GM12878 (cell line): ENCODE measurements around the gene LYPD5. TPM values are rescaled to one million over a fixed set of nuclear protein-coding genes. Genes with fewer than 3 reads are reported as not detected.

Source experiments
- BACH1 ChIP-seq: fragments of 450-650 bp; IDR thresholded peaks from 2 replicates; pipeline ENCODE4 v1.6.1; 2017; ENCODE audit warnings: mild to moderate bottlenecking, borderline replicate concordance
- CTCF ChIP-seq, 3 experiments: IDR thresholded peaks in 2 of 3; conservative IDR thresholded peaks in 1 of 3; 2 replicates each; pipeline ENCODE4 v1.5.1; 2011; ENCODE audit warnings: low read depth in 3 of 3, low read length in 3 of 3, mild to moderate bottlenecking in 3 of 3, control low read depth in 2 of 3, moderate library complexity in 2 of 3, inconsistent platforms in 1 of 3, mixed read lengths in 1 of 3; ENCODE audit not compliant: control insufficient read depth in 2 of 3, insufficient read depth in 1 of 3; ENCODE audit errors: extremely low read depth in 1 of 3
- NKRF ChIP-seq: fragments of 450-650 bp; conservative IDR thresholded peaks from 2 replicates; pipeline ENCODE4 v1.6.1; 2017; ENCODE audit warnings: mild to moderate bottlenecking, moderate library complexity
- SIN3A ChIP-seq: IDR thresholded peaks from 2 replicates; pipeline ENCODE4 v1.6.1; 2012; ENCODE audit warnings: low read depth, low read length, improper control_type of control experiment
- YY1 ChIP-seq: IDR thresholded peaks from 2 replicates; pipeline ENCODE4 v1.6.1; 2011; ENCODE audit warnings: low read depth, mild to moderate bottlenecking, low read length
- ZNF592 ChIP-seq: fragments of 450-650 bp; IDR thresholded peaks from 2 replicates; pipeline ENCODE4 v1.6.1; 2017; ENCODE audit warnings: mild to moderate bottlenecking, moderate library complexity
- polyA plus RNA-seq, 11 experiments: library from polyadenylated mRNA; depleted of rRNA in 4 of 11; unstranded in 6 of 11; stranded (reverse) in 5 of 11; fragments of >200 nt; fragmentation: Nextera tagmentation in 4 of 11; fragmentation: Illumina TruSeq in 1 of 11; extraction: Ambion mirVana in 4 of 11; extraction: Trizol in 1 of 11; gene quantifications; 1 replicate in 1 of 11; 2 replicates in 10 of 11; pipeline versions ENCODE4 v1.2.1 to v1.2.3, GENCODE V29; 2011 to 2016; ENCODE audit warnings: inconsistent platforms in 2 of 11, missing spikeins in 2 of 11, low read depth in 1 of 11
- total RNA-seq, 4 experiments: library from RNA; depleted of rRNA in 3 of 4; stranded (reverse); fragments of >200 nt in 3 of 4; fragmentation: Illumina TruSeq in 1 of 4; extraction: Trizol in 1 of 4; gene quantifications; 2 replicates each; pipeline versions ENCODE4 v1.2.1 to v1.2.3, GENCODE V29; 2013 to 2021
- TF ChIP-seq, protein P1 (sequence below): IDR thresholded peaks from 2 replicates; pipeline ENCODE4 v1.6.1; 2012; ENCODE audit warnings: low read depth, low read length, improper control_type of control experiment
- TF ChIP-seq, protein P2 (sequence below): fragments of 150-350 bp; IDR thresholded peaks from 2 replicates; pipeline ENCODE4 v1.6.1; 2016; ENCODE audit warnings: low read depth, low read length

The LYPD5 gene
- total and polyA plus RNA-seq, 10 of the 15 experiments (the other 5 are each of a cell fraction or from before 2014, with no cell fraction given), result 0.04 to 2.2 (median 0.69) TPM; not detected in 1

DNA sequence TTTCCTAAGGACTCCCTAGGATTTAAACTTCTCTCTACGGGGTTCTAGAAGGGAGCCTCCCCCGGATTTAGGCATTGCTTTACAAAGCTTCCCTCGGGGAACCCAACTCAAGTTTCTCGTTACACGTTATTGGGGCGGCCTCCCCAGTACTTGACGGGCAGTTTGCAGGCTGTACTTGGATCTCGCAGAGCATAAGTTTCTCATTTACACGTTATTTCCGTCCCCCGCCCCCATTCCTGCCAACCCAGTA, 48.1 kb downstream of the LYPD5 start (continued):
- 0 out of 2 replicates have a peak, but pooled peaks have one; percentile 14 for TF ChIP-seq NKRF
- no peak for TF ChIP-seq SIN3A
- TF ChIP-seq, protein P1, sequence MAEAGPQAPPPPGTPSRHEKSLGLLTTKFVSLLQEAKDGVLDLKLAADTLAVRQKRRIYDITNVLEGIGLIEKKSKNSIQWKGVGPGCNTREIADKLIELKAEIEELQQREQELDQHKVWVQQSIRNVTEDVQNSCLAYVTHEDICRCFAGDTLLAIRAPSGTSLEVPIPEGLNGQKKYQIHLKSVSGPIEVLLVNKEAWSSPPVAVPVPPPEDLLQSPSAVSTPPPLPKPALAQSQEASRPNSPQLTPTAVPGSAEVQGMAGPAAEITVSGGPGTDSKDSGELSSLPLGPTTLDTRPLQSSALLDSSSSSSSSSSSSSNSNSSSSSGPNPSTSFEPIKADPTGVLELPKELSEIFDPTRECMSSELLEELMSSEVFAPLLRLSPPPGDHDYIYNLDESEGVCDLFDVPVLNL, result no peak
- no peak for TF ChIP-seq ZNF592
- TF ChIP-seq, protein P2, sequence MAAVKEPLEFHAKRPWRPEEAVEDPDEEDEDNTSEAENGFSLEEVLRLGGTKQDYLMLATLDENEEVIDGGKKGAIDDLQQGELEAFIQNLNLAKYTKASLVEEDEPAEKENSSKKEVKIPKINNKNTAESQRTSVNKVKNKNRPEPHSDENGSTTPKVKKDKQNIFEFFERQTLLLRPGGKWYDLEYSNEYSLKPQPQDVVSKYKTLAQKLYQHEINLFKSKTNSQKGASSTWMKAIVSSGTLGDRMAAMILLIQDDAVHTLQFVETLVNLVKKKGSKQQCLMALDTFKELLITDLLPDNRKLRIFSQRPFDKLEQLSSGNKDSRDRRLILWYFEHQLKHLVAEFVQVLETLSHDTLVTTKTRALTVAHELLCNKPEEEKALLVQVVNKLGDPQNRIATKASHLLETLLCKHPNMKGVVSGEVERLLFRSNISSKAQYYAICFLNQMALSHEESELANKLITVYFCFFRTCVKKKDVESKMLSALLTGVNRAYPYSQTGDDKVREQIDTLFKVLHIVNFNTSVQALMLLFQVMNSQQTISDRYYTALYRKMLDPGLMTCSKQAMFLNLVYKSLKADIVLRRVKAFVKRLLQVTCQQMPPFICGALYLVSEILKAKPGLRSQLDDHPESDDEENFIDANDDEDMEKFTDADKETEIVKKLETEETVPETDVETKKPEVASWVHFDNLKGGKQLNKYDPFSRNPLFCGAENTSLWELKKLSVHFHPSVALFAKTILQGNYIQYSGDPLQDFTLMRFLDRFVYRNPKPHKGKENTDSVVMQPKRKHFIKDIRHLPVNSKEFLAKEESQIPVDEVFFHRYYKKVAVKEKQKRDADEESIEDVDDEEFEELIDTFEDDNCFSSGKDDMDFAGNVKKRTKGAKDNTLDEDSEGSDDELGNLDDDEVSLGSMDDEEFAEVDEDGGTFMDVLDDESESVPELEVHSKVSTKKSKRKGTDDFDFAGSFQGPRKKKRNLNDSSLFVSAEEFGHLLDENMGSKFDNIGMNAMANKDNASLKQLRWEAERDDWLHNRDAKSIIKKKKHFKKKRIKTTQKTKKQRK, result no peak
- no peak for TF ChIP-seq BACH1
- no peak for TF ChIP-seq YY1
- TF ChIP-seq CTCF (IDR thresholded peaks at IDR 0.05 in 2 of 3, conservative IDR thresholded peaks at IDR 0.05 in 1 of 3; ENCODE audit: control insufficient read depth in 2 of 3, extremely low read depth in 1 of 3, insufficient read depth in 1 of 3, low read depth in 3 of 3, low read length in 3 of 3), result no peak
